MCF 10A (cell line): ENCODE results near the gene AKNA. TPM values are rescaled to one million over a fixed set of nuclear protein-coding genes. Genes with fewer than 3 reads are reported as not detected.

Experiments used
- BruUV-seq: library from RNA; stranded (reverse); fragments of 400-500 nt; replicated peaks from 2 replicates; lab custom pipeline; 2021; lab: Mats Ljungman, UMichigan
- CTCF ChIA-PET: fragments of 300-600 bp; sonication (Branson Sonifier 250); formaldehyde crosslinking; extraction: SDS; loops from one replicate; lab custom pipeline; 2021; ENCODE audit warnings: antibody characterized with exemption, inconsistent platforms; lab: Yijun Ruan, JAX
- POLR2A ChIA-PET: fragments of 300-600, 350-650 bp; sonication (Branson Sonifier 250); formaldehyde crosslinking; extraction: SDS; loops from one replicate; lab custom pipeline; 2020; ENCODE audit warnings: antibody characterized with exemption, inconsistent platforms; lab: Yijun Ruan, JAX
- DNase-seq: peaks from one replicate; pipeline ENCODE4 v3.0.0-alpha.2; 2018; ENCODE audit not compliant: unreplicated experiment
- H3K27ac Mint-ChIP-seq: one replicate; pipeline ENCODE4 v1.8.0; 2022; ENCODE audit warnings: mild to moderate bottlenecking, low read depth, mixed read lengths; ENCODE audit not compliant: unreplicated experiment
- H3K27me3 Mint-ChIP-seq: one replicate; pipeline ENCODE4 v1.8.0; 2022; ENCODE audit warnings: mixed read lengths; ENCODE audit not compliant: insufficient read depth, unreplicated experiment
- H3K36me3 Mint-ChIP-seq: one replicate; pipeline ENCODE4 v1.8.0; 2022; ENCODE audit warnings: mild to moderate bottlenecking, moderate library complexity, mixed read lengths; ENCODE audit not compliant: insufficient read depth, unreplicated experiment
- H3K4me1 Mint-ChIP-seq: one replicate; pipeline ENCODE4 v1.8.0; 2022; ENCODE audit warnings: mixed read lengths; ENCODE audit not compliant: insufficient read depth, unreplicated experiment
- H3K4me3 Mint-ChIP-seq: one replicate; pipeline ENCODE4 v1.8.0; 2022; ENCODE audit warnings: mild to moderate bottlenecking, moderate library complexity, mixed read lengths; ENCODE audit not compliant: unreplicated experiment
- H3K9me3 Mint-ChIP-seq: one replicate; pipeline ENCODE4 v1.8.0; 2022; ENCODE audit warnings: mixed read lengths; ENCODE audit not compliant: unreplicated experiment
- intact Hi-C: fragments of 100-400 bp; cut with micrococcal nuclease; formaldehyde crosslinking; loops from 2 replicates; pipeline ENCODE4 v1.14.1; 2022
- total RNA-seq: library from RNA; stranded (reverse); gene quantifications from 2 replicates; pipeline ENCODE4 v1.2.3, GENCODE V29; 2022
- TF ChIP-seq, protein P1 (sequence below): fragments of 200-600 bp; IDR thresholded peaks from one replicate; pipeline ENCODE4 v1.8.0; 2022; ENCODE audit warnings: antibody characterized with exemption, mild to moderate bottlenecking; ENCODE audit not compliant: unreplicated experiment

The AKNA gene
- total RNA-seq, 1 experiment from 2014 or later = 10.9 TPM

DNA sequence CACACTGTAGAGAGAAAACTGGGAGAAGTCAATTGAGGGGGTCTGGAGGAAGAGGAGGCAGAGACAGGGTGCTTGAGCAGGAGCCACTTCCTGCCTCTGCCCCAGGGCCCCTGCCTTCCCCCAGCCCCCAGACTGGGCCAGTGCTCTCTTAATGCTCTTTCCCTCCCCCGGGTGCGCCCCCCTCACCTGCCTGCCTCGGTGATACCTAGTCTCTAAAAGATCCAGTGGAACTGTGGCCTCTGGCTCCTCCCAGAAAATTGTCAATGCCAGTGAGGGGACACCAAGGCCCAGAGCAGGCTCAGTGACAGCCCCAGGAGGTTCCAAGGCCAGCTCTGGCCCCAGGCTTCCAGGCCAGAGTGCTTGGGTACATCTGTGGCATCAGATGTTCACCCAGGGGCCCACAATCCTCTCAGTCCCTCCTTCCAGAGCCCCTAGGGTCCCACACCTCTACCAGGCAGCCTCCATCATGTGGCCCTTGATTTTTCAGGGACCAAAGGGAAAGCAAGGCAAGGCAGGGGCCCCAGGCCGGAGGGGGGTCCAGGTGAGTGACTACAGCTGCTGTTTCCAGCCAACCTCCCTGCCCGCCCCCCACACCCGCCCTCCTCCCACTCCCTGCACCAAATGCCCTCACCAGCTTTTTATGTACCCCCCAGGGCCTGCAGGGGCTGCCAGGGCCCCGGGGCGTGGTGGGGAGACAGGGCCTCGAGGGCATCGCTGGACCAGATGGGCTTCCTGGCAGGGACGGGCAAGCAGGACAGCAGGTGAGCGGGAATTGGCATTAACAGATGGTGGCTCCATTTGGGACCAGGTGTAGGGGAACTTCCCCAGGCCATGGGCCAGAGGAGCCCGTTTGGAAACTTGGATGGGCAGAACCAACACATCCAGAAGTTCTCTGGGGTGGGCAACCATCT, 98.0 kb downstream of the AKNA start:
- Mint-ChIP-seq H3K27ac (no peak overlapping the region), H3K9me3 (peaks cover 3% of the 10 kb centered on the region), H3K4me3 (no peak overlapping the region), H3K4me1 (peaks cover 15% of the 10 kb centered on the region), H3K27me3 (no peaks in the 10 kb centered on the region), H3K36me3 (peaks cover 6% of the 10 kb centered on the region)
- DNase-seq = no peak
- TF ChIP-seq, protein P1, sequence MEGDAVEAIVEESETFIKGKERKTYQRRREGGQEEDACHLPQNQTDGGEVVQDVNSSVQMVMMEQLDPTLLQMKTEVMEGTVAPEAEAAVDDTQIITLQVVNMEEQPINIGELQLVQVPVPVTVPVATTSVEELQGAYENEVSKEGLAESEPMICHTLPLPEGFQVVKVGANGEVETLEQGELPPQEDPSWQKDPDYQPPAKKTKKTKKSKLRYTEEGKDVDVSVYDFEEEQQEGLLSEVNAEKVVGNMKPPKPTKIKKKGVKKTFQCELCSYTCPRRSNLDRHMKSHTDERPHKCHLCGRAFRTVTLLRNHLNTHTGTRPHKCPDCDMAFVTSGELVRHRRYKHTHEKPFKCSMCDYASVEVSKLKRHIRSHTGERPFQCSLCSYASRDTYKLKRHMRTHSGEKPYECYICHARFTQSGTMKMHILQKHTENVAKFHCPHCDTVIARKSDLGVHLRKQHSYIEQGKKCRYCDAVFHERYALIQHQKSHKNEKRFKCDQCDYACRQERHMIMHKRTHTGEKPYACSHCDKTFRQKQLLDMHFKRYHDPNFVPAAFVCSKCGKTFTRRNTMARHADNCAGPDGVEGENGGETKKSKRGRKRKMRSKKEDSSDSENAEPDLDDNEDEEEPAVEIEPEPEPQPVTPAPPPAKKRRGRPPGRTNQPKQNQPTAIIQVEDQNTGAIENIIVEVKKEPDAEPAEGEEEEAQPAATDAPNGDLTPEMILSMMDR = no peak
- ChIA-PET POLR2A (no interaction called here), CTCF (interaction anchor here (0.7 to 8.7 kb wide), 25 partner anchors 8 to 483 kb away, joined by 3 to 160 read pairs (median 8); partner anchors contain the start of gene COL27A1)
- intact Hi-C loops = no loop called here
- BruUV-seq = no TSS peak

DNA sequence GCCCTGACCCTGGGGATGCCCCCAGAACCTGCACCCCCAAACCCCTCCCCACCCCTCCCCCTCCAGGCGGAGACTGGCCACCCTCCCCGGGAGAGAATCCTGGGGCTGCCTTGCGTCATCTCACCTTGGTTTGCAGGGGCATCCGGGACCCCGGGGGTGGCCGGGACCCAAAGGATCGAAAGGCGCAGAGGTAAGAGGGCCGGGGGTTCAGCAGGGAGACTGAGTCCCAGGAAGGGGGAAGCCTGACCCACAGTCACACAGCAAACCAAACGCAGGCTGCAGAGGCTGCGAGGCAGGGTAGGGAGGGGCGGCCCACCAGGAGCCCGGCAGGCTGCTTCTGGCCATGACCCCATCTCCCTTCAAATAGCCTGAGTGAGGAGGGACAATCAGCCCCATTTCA, 98.7 kb downstream of the AKNA start:
- Mint-ChIP-seq H3K27ac (no peak overlapping the region), H3K4me1 (peaks cover 15% of the 10 kb centered on the region), H3K9me3 (no peaks in the 10 kb centered on the region), H3K36me3 (peaks cover 6% of the 10 kb centered on the region), H3K4me3 (no peak overlapping the region), H3K27me3 (no peaks in the 10 kb centered on the region)
- TF ChIP-seq, protein P1 = no peak
- ChIA-PET POLR2A (interaction anchor here (1.3 kb wide), 1 partner anchor 207 kb away, joined by 4 read pairs; no protein-coding TSS in a partner anchor), CTCF (interaction anchor here (1.4 to 8.7 kb wide), 7 partner anchors 7 to 206 kb away, joined by 4 to 160 read pairs (median 28); partner anchors contain the start of gene COL27A1)
- intact Hi-C loops = no loop called here
- no TSS peak for BruUV-seq
- no peak for DNase-seq

DNA sequence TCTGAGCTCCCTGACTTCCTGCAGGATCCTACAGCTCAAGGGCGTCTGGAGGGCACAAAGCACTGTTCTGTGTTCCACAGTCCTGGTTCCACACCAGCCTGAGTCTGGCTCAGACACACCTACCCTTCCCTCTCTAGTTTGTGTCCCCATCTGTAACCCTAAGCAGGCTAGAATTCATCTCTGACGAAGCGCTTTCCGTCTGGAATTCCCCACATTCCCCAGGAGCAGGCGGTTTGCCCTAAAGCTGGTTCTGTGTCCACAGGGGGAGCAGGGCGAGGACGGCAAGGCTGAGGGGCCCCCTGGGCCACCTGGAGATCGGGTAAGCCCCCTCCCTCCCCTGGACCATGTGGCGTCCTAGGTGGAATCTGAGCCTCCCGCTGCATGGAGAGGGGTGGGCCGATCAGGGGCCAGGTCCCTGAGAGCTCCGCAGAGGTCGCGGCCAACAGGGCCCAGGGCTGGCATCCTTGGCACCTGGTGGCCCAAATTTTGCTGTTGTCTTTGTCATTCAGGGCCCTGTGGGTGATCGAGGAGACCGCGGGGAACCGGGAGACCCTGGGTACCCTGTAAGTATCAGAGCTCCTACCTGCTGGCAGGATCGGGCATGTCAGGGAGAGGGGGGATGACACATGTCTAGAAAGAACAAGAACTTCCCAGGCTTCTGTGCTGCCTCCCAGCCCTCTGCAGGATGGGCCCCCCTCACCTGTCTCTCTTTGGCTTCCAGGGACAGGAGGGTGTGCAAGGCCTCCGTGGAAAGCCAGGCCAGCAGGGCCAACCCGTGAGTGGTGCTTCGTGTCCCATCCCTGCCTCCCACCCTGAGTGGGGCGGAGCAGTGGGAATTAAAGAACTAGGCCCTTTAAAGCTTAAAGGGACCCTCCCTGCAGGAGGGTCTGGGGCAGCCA, 99.3 kb downstream of the AKNA start:
- peak overlapping the region; percentile 45 for H3K4me3 Mint-ChIP-seq
- POLR2A ChIA-PET = interaction anchor here (0.7 to 1.3 kb wide), 4 partner anchors 12 to 206 kb away, joined by 3 to 5 read pairs (median 4); no protein-coding TSS in a partner anchor

More for the DNA sequence above, 99.3 kb downstream of the AKNA start:
- peaks cover 6% of the 10 kb centered on the region for H3K36me3 Mint-ChIP-seq
- intact Hi-C loops = no loop called here
- H3K4me1 Mint-ChIP-seq = peaks cover 15% of the 10 kb centered on the region
- peak; percentile 68 for DNase-seq
- H3K27me3 Mint-ChIP-seq = no peaks in the 10 kb centered on the region
- TF ChIP-seq, protein P1 = no peak
- H3K9me3 Mint-ChIP-seq = no peaks in the 10 kb centered on the region
- BruUV-seq = no TSS peak
- H3K27ac Mint-ChIP-seq = no peak overlapping the region
- CTCF ChIA-PET = interaction anchor here (0.6 to 8.7 kb wide), 9 partner anchors 9 to 482 kb away, joined by 3 to 160 read pairs (median 4); partner anchors contain the start of gene COL27A1
